GM12878 (cell line): ENCODE measurements around the gene TIGD4. TPM values are rescaled to one million over a fixed set of nuclear protein-coding genes. Genes with fewer than 3 reads are reported as not detected.

Experiments used
- IKZF2 ChIP-seq, 2 experiments: fragments of 450-650 bp; IDR thresholded peaks; 2 replicates each; pipeline ENCODE4 v1.6.1; 2017; ENCODE audit warnings: mild to moderate bottlenecking in 2 of 2, moderate library complexity in 2 of 2
- MLLT1 ChIP-seq: fragments of 450-650 bp; IDR thresholded peaks from 2 replicates; pipeline ENCODE4 v1.6.1; 2016; ENCODE audit warnings: mild to moderate bottlenecking
- RFX5 ChIP-seq: IDR thresholded peaks from 2 replicates; pipeline ENCODE4 v1.6.1; 2011; ENCODE audit warnings: low read depth, low read length, improper control_type of control experiment
- ZNF24 ChIP-seq: fragments of 450-650 bp; IDR thresholded peaks from 2 replicates; pipeline ENCODE4 v1.6.1; 2017; ENCODE audit warnings: antibody characterized with exemption, mild to moderate bottlenecking
- ZNF592 ChIP-seq: fragments of 450-650 bp; IDR thresholded peaks from 2 replicates; pipeline ENCODE4 v1.6.1; 2017; ENCODE audit warnings: mild to moderate bottlenecking, moderate library complexity
- ZNF622 ChIP-seq: fragments of 450-650 bp; IDR thresholded peaks from 2 replicates; pipeline ENCODE4 v1.6.1; 2017; ENCODE audit warnings: mild to moderate bottlenecking, inconsistent platforms
- ZNF687 ChIP-seq: fragments of 450-650 bp; IDR thresholded peaks from 2 replicates; pipeline ENCODE4 v1.6.1; 2017; ENCODE audit warnings: mild to moderate bottlenecking, moderate library complexity
- polyA plus RNA-seq, 11 experiments: library from polyadenylated mRNA; depleted of rRNA in 4 of 11; unstranded in 6 of 11; stranded (reverse) in 5 of 11; fragments of >200 nt; fragmentation: Nextera tagmentation in 4 of 11; fragmentation: Illumina TruSeq in 1 of 11; extraction: Ambion mirVana in 4 of 11; extraction: Trizol in 1 of 11; gene quantifications; 1 replicate in 1 of 11; 2 replicates in 10 of 11; pipeline versions ENCODE4 v1.2.1 to v1.2.3, GENCODE V29; 2011 to 2016; ENCODE audit warnings: inconsistent platforms in 2 of 11, missing spikeins in 2 of 11, low read depth in 1 of 11
- total RNA-seq, 4 experiments: library from RNA; depleted of rRNA in 3 of 4; stranded (reverse); fragments of >200 nt in 3 of 4; fragmentation: Illumina TruSeq in 1 of 4; extraction: Trizol in 1 of 4; gene quantifications; 2 replicates each; pipeline versions ENCODE4 v1.2.1 to v1.2.3, GENCODE V29; 2013 to 2021

TIGD4 gene
- total and polyA plus RNA-seq, 10 of the 15 experiments (the other 5 are each of a cell fraction or from before 2014, with no cell fraction given) = 0.20 to 1.6 (median 0.48) TPM

GRCh38 chr4:152773339-152773738 lies 6.2 kb downstream of the TIGD4 start (continued):
- no peak for TF ChIP-seq ZNF592
- no peak for TF ChIP-seq ZNF24
- no peak for TF ChIP-seq ZNF622
- TF ChIP-seq MLLT1 = no peak
- no peak for TF ChIP-seq RFX5
- TF ChIP-seq IKZF2 (IDR thresholded peaks at IDR 0.05) = no peak
- no peak for TF ChIP-seq ZNF687
